Measurements from ENCODE around the gene ADAMTSL2. TPM values are rescaled to one million over a fixed set of nuclear protein-coding genes. Genes with fewer than 3 reads are reported as not detected.

The ADAMTSL2 gene
- total RNA-seq, 2 experiments from 2014 or later: 0.11 to 0.25 TPM

GRCh38 chr9:133492061-133493021 is 42.2 kb upstream of the ADAMTSL2 start:
- DNase-seq: no peak
- no peaks in the 10 kb centered on the region for H3K4me1 Mint-ChIP-seq (ENCODE audit: low read depth)
- TF ChIP-seq CTCF (IDR thresholded peaks at IDR 0.05): no peak
- ChIA-PET POLR2A (no interaction called here), CTCF (no interaction called here)
- no peak overlapping the region for H3K27ac Mint-ChIP-seq
- ATAC-seq: no peak
- H3K27me3 Mint-ChIP-seq: no peaks in the 10 kb centered on the region
- no peaks in the 10 kb centered on the region for H3K36me3 Mint-ChIP-seq (ENCODE audit: low read depth)
- no peak overlapping the region for H3K4me3 Mint-ChIP-seq
- H3K9me3 Mint-ChIP-seq: no peaks in the 10 kb centered on the region
- intact Hi-C loops (cut with micrococcal nuclease): no loop called here

- no peak overlapping the region for H3K27ac Mint-ChIP-seq
These were observed 41.1 kb upstream of the ADAMTSL2 start for GRCh38 chr9:133493428-133493827.

DNA sequence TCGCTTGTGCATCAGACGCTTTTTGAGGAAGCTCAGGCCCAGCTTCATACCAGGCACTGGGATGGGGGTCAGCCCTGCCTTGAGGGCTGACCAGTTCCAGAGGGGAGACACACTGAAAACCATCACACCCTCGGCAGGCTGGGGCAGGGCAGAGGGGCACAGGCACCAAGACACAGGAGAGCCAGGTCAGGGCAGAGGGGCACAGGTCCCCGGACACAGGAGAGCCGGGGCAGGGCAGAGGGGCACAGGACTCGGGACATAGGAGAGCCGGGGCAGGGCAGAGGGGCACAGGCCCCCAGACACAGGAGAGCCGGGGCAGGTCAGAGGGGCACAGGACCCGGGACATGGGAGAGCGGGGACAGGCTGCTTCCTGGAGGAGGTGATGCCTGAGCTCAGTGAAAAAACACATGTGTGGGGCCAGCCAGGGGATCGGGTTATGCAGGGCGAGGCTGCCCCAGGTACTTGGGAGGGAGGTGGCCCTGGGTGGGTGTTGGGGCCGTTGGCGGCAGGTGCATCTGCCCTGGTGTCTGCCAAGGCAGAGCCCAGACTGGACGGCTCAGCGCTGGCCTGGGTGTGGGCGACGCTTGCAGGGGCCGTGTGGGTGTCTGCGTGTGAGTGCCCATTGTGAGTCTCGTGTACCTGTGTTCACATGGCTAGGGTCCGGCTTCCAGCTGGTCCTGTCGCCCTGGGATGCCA is 40.5 kb upstream of the ADAMTSL2 start:
- ChIA-PET POLR2A (no interaction called here), CTCF (no interaction called here)
- no peak for TF ChIP-seq CTCF (IDR thresholded peaks at IDR 0.05)
- DNase-seq: no peak
- no peaks in the 10 kb centered on the region for H3K27me3 Mint-ChIP-seq
- H3K27ac Mint-ChIP-seq: no peak overlapping the region
- H3K4me1 Mint-ChIP-seq (ENCODE audit: low read depth): no peaks in the 10 kb centered on the region
- H3K4me3 Mint-ChIP-seq: no peak overlapping the region
- intact Hi-C loops (cut with micrococcal nuclease): no loop called here
- ATAC-seq: no peak
- H3K36me3 Mint-ChIP-seq (ENCODE audit: low read depth): no peaks in the 10 kb centered on the region
- H3K9me3 Mint-ChIP-seq: no peaks in the 10 kb centered on the region

More at GRCh38 chr9:133493428-133493827, 41.1 kb upstream of the ADAMTSL2 start:
- intact Hi-C loops (cut with micrococcal nuclease): no loop called here
- Mint-ChIP-seq H3K27me3 (no peaks in the 10 kb centered on the region), H3K4me3 (no peak overlapping the region), H3K36me3 (ENCODE audit: low read depth) (no peaks in the 10 kb centered on the region), H3K9me3 (no peaks in the 10 kb centered on the region), H3K4me1 (ENCODE audit: low read depth) (no peaks in the 10 kb centered on the region)
- no peak for TF ChIP-seq CTCF (IDR thresholded peaks at IDR 0.05)
- POLR2A ChIA-PET: no interaction called here
- ATAC-seq: no peak
- CTCF ChIA-PET: no interaction called here
- no peak for DNase-seq

GRCh38 chr9:133494636-133495326 is 39.7 kb upstream of the ADAMTSL2 start:
- intact Hi-C loops (cut with micrococcal nuclease): no loop called here
- no peak for ATAC-seq
- Mint-ChIP-seq H3K4me3 (no peak overlapping the region), H3K9me3 (no peaks in the 10 kb centered on the region), H3K4me1 (ENCODE audit: low read depth) (no peaks in the 10 kb centered on the region), H3K27ac (no peak overlapping the region), H3K36me3 (ENCODE audit: low read depth) (no peaks in the 10 kb centered on the region), H3K27me3 (no peaks in the 10 kb centered on the region)
- ChIA-PET POLR2A (no interaction called here), CTCF (interaction anchor here (0.9 kb wide), 1 partner anchor 8 kb away, joined by 3 read pairs; no protein-coding TSS in a partner anchor)
- TF ChIP-seq CTCF (IDR thresholded peaks at IDR 0.05): no peak
- DNase-seq: no peak

All from activated CD8-positive, alpha-beta T cell treated with anti-CD3 and anti-CD28 coated beads for 36 hours (primary cell).